Activated CD8-positive, alpha-beta memory T cell treated with anti-CD3 and anti-CD28 coated beads for 24 hours (primary cell): ENCODE measurements around the gene MYL1.

Experiments
- DNase-seq: peaks from one replicate; pipeline ENCODE4 v3.0.0-alpha.2; 2020

MYL1 gene

GRCh38 chr2:210264282-210264681 is 50.7 kb downstream of the MYL1 start:
- no peak for DNase-seq

- DNase-seq: no peak
Observed at GRCh38 chr2:210263841-210264240, 51.1 kb downstream of the MYL1 start.

DNA sequence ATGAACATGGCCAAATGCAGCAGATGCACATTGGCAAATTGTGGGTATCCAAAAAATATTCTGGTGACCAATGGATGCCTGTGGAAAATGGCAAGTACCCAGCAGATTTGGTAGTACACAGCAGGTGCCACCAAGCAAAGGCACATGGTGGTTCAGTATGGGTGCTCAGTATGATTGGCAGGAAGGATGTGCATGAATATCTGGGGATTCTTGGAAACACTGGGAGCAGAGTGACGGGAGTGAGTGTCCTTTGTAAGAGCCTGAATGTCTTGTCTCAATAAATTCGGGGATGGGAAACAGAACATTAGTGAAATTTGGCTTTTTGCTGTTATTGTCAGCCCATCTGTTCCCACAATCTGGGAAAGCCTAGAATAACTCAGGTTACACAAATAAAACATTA is 52.9 kb downstream of the MYL1 start:
- no peak for DNase-seq

GRCh38 chr2:210259687-210260086 is 55.3 kb downstream of the MYL1 start:
- no peak for DNase-seq

DNA sequence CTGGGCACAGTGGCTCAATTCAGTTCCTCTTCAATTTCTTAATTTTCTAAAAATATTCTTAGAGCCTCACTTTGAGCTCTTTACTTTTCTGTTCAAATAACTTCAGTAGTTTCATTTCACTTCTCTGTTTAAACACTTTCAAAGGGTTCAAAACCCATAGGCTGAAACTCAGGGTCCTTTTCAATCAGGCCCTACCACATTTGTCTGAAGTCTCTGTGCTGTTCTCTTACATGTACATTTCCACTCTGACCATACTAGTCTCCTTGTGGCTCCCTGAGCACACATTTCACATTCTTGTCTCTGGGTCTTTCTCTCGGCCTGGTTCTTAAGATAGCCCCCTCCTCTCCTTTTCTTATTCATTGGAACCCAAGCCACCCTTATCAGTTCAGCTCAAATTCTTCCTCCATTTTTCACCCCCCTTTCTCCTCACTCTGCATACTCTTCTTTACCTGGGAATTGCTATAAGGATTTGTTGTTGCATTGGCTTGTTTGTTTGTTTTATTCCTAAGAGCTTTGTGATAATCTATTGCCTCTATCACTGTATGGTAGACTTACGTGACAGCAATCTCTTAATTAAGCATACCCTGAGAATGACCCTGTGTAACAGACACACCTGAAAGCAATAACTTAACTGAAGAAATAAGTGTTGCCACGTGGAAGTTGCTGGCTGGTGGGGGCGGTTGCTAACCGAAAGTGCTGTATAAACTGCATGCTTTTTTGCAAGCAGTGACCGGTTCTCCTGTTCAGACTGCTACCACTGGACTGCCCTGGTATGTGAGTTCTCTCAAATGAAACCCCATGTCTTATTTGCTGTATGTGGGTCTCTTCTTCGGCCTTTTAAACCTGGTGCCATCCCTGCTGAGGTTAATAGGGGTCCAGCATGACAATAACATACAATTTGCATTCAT is 62.0 kb downstream of the MYL1 start:
- DNase-seq: no peak

DNA sequence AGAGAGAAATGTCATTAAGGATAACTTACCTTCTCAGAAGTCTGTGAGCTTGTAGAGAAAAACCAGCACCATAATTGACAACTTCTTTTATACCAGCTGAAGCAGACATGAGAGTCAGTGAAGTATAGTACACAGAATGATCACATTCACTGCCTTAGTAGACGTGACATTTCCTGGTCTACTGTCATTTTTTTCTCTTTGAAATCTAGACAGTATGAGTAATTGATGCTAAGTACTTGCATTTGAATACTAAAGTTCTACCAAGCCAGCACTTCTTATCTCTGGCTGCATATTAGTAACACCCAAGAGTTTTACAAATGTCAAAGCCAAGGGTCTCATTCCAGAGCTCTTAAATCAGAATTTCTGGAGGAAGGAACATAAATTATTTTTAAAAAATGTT is 64.4 kb downstream of the MYL1 start:
- DNase-seq: no peak
